Bronchial epithelial cell (primary cell): ENCODE measurements around the gene ZNF800. TPM values are rescaled to one million over a fixed set of nuclear protein-coding genes. Genes with fewer than 3 reads are reported as not detected.

Source experiments
- DNase-seq: peaks from one replicate; pipeline ENCODE4 v3.0.0-alpha.2; 2010; ENCODE audit warnings: low read depth
- FAIRE-seq: peaks from 2 replicates; lab custom pipeline; 2011; peaks lifted over from hg19 to GRCh38; lab: Jason Lieb, UNC
- H3K27me3 ChIP-seq: 2 replicates; pipeline ENCODE4 v1.5.1; 2011; ENCODE audit warnings: low read length; ENCODE audit not compliant: control insufficient read depth, insufficient read depth
- H3K36me3 ChIP-seq: 2 replicates; pipeline ENCODE4 v1.5.1; 2011; ENCODE audit warnings: low read length; ENCODE audit not compliant: control insufficient read depth, insufficient read depth
- H3K4me3 ChIP-seq: 2 replicates; pipeline ENCODE4 v1.5.1; 2011; ENCODE audit warnings: mild to moderate bottlenecking, low read depth, low read length, control low read depth
- CTCF ChIP-seq: IDR thresholded peaks from 2 replicates; pipeline ENCODE4 v1.5.1; 2011; ENCODE audit warnings: mild to moderate bottlenecking, moderate library complexity, low read length, control low read depth, inconsistent platforms; ENCODE audit not compliant: insufficient read depth, severe bottlenecking
- total RNA-seq: library from RNA; depleted of rRNA; stranded (reverse); fragments of >200 nt; gene quantifications from 2 replicates; pipeline ENCODE4 v1.2.1, GENCODE V29; 2014

Gene ZNF800
- total RNA-seq, 1 donor from 2014 or later = 14.5 TPM

- H3K36me3 ChIP-seq = no peaks in the 10 kb centered on the region
- TF ChIP-seq CTCF = no peak
- DNase-seq = no peak
- no peaks in the 10 kb centered on the region for H3K27me3 ChIP-seq
- no peak for FAIRE-seq
- peak overlapping the region; percentile 95 for H3K4me3 ChIP-seq
Measured at GRCh38 chr7:127392182-127392565, 334 bp downstream of the ZNF800 start.

GRCh38 chr7:127391591-127392181 lies 822 bp downstream of the ZNF800 start:
- TF ChIP-seq CTCF = no peak
- H3K36me3 ChIP-seq = no peaks in the 10 kb centered on the region
- H3K4me3 ChIP-seq = peak overlapping the region; percentile 95
- H3K27me3 ChIP-seq = no peaks in the 10 kb centered on the region
- FAIRE-seq = no peak
- DNase-seq = no peak

GRCh38 chr7:127390817-127391590 lies 1.5 kb downstream of the ZNF800 start:
- TF ChIP-seq CTCF = no peak
- no peaks in the 10 kb centered on the region for H3K27me3 ChIP-seq
- peak overlapping the region; percentile 95 for H3K4me3 ChIP-seq
- FAIRE-seq = no peak
- no peak for DNase-seq
- H3K36me3 ChIP-seq = no peaks in the 10 kb centered on the region

GRCh38 chr7:127390186-127390816 lies 2.2 kb downstream of the ZNF800 start:
- no peaks in the 10 kb centered on the region for H3K36me3 ChIP-seq
- no peak for TF ChIP-seq CTCF
- FAIRE-seq (no peak), DNase-seq (no peak)
- H3K27me3 ChIP-seq = no peaks in the 10 kb centered on the region
- H3K4me3 ChIP-seq = no peak overlapping the region

GRCh38 chr7:127389321-127389720 lies 3.2 kb downstream of the ZNF800 start:
- H3K36me3 ChIP-seq = no peaks in the 10 kb centered on the region
- H3K27me3 ChIP-seq = no peaks in the 10 kb centered on the region
- FAIRE-seq (no peak), DNase-seq (no peak)
- TF ChIP-seq CTCF = no peak
- no peak overlapping the region for H3K4me3 ChIP-seq
